ENCODE measurements around the gene PIPOX.

The PIPOX gene

DNA sequence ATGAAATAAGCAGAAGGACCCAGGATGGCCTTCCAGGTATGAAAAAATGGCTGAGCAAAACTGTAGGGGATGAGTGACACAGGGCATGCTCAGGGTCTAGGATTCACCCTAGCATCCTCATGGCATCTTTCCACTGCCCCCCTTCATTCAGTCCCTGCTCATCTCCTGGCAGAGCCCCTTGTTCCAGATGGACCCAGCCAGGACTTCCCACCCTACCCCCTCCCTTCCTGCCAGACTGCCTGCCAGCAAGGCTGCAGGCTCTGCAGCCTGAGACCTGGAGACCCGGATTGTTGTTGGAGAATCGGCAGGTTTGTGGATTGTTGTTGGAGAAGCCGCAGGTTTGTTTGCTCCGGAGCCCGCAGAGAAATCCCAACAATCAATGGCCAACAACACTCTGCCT is 43.7 kb upstream of the PIPOX start:
- TF ChIP-seq FOXP2 (optimal IDR thresholded peaks at IDR 0.05; ENCODE audit: borderline replicate concordance, extremely low read depth, extremely low read length, insufficient read depth) = no peak
- no peak for TF ChIP-seq POLR2AphosphoS5 (IDR thresholded peaks at IDR 0.05; ENCODE audit: low read depth, low read length)
- no peak for TF ChIP-seq REST (IDR thresholded peaks at IDR 0.05; ENCODE audit: insufficient read depth in 1 of 2, low read depth in 2 of 2, low read length in 2 of 2)
- no peak for TF ChIP-seq SIN3A (IDR thresholded peaks at IDR 0.05; ENCODE audit: borderline replicate concordance, insufficient read depth, low read length)
- no peak for TF ChIP-seq TAF1 (IDR thresholded peaks at IDR 0.05; ENCODE audit: borderline replicate concordance, insufficient read depth, low read length)

- TF ChIP-seq TAF1 (IDR thresholded peaks at IDR 0.05; ENCODE audit: borderline replicate concordance, insufficient read depth, low read length) = no peak
- no peak for TF ChIP-seq POLR2AphosphoS5 (IDR thresholded peaks at IDR 0.05; ENCODE audit: low read depth, low read length)
- no peak for TF ChIP-seq SIN3A (IDR thresholded peaks at IDR 0.05; ENCODE audit: borderline replicate concordance, insufficient read depth, low read length)
- no peak for TF ChIP-seq FOXP2 (optimal IDR thresholded peaks at IDR 0.05; ENCODE audit: borderline replicate concordance, extremely low read depth, extremely low read length, insufficient read depth)
- TF ChIP-seq REST (IDR thresholded peaks at IDR 0.05; ENCODE audit: insufficient read depth in 1 of 2, low read depth in 2 of 2, low read length in 2 of 2) = no peak
Measured at GRCh38 chr17:29000973-29001372, 42.0 kb upstream of the PIPOX start.

GRCh38 chr17:29002811-29003210 is 40.1 kb upstream of the PIPOX start:
- no peak for TF ChIP-seq REST (IDR thresholded peaks at IDR 0.05; ENCODE audit: insufficient read depth in 1 of 2, low read depth in 2 of 2, low read length in 2 of 2)
- TF ChIP-seq POLR2AphosphoS5 (IDR thresholded peaks at IDR 0.05; ENCODE audit: low read depth, low read length) = no peak
- no peak for TF ChIP-seq FOXP2 (optimal IDR thresholded peaks at IDR 0.05; ENCODE audit: borderline replicate concordance, extremely low read depth, extremely low read length, insufficient read depth)
- no peak for TF ChIP-seq SIN3A (IDR thresholded peaks at IDR 0.05; ENCODE audit: borderline replicate concordance, insufficient read depth, low read length)
- no peak for TF ChIP-seq TAF1 (IDR thresholded peaks at IDR 0.05; ENCODE audit: borderline replicate concordance, insufficient read depth, low read length)

GRCh38 chr17:29003289-29003688 is 39.7 kb upstream of the PIPOX start:
- TF ChIP-seq SIN3A (IDR thresholded peaks at IDR 0.05; ENCODE audit: borderline replicate concordance, insufficient read depth, low read length) (no peak), TAF1 (IDR thresholded peaks at IDR 0.05; ENCODE audit: borderline replicate concordance, insufficient read depth, low read length) (no peak)

DNA sequence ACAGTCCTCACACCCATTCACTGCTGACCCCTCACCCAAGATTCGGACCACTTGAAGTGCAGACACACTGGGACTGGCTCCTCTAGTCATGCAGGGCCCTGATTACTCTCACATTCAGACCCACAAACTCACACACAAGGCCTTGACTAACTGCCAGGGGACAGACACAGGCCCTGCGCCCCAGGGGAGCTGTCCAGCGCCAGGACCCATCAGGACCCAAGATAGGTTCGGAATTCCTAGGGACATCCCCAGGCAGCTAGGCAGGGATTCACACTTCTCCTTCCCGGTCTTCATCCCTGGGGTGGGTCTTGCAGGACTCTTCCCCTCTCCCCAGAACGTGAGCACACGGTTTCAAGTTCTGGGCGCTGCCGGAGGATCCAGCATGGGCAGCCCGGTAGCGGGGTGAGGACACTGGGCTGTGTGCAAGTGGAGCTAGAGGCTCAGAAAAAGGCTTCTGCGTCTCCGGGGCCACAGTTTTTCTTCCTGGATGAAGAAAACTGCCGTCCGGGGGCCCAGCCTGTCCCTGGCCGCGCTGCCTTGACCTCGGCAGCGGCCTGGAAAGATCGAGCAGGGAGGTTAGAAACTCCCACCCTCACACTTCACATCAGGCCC is 38.8 kb upstream of the PIPOX start:
- TF ChIP-seq POLR2AphosphoS5 (IDR thresholded peaks at IDR 0.05; ENCODE audit: low read depth, low read length) (no peak), TAF1 (IDR thresholded peaks at IDR 0.05; ENCODE audit: borderline replicate concordance, insufficient read depth, low read length) (no peak), REST (IDR thresholded peaks at IDR 0.05; ENCODE audit: insufficient read depth in 1 of 2, low read depth in 2 of 2, low read length in 2 of 2) (peak; percentile 86 to 94)

All from PFSK-1 (cell line).